ENCODE results near the gene DNAJB7.

DNAJB7 gene

GRCh38 chr22:40857309-40857855 lies 4.5 kb downstream of the DNAJB7 start:
- Histone ChIP-seq H3K79me2 (peaks cover 22% of the 10 kb centered on the region), H3K36me3 (ENCODE audit: control insufficient read depth, insufficient read depth, low read length) (no peaks in the 10 kb centered on the region), H3K27me3 (ENCODE audit: control insufficient read depth, insufficient read depth, low read length) (no peaks in the 10 kb centered on the region), H2AFZ (peak overlapping the region; percentile 89), H3K4me1 (peaks cover 2% of the 10 kb centered on the region), H3K9me3 (ENCODE audit: control insufficient read depth, low read length) (no peaks in the 10 kb centered on the region), H3K4me2 (ENCODE audit: low read length) (peak overlapping the region; percentile 88), H3K27ac (peak overlapping the region; percentile 98), H3K9ac (peak overlapping the region; percentile 76), H3K4me3 (ENCODE audit: low read depth, low read length) (peak overlapping the region; percentile 92)
- TF ChIP-seq CTCF (IDR thresholded peaks at IDR 0.05): no peak

DNA sequence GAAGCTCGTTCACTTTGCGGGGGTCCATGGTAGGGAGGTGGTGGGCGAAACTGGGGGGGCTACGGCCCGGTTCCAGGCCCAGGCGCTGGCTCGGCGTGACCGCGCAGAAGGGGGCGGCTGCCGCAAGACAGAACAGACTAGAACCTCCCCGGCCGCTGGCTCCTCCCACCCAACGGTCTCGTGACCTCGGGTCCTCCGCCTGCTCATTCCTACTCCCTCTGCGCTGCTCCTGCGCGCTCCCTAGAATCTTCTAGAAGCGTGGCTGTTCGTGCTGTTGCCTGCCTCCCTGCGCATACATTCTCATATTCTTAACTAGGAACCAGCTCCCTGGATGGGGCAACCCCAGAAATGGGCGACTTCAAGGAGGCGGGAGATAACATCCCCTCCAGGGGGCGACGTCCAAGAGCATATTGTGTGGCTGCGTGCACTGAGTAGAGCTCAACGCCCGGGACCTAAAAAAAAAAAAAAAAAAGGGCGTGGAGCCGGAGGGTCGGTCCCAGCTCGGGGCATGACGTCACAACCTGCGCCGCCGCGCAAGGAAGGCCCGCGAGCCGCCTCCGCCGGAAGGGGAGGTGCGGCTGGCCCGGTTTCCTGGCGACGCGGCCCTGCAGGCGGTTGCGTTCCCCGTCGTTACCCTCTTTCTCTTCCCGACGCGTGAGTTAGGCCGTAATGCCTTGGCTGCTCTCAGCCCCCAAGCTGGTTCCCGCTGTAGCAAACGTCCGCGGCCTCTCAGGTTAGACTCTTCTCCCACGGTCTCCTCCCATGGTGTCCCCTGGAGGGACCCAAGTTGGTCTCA lies 5.2 kb downstream of the DNAJB7 start, which contains the start of the genes ST13 and XPNPEP3:
TSS of gene ST13 (minus strand) at position 127 of the 796 bp plus-strand sequence. CDS start at position 28, 99 bp downstream.
TSS of gene XPNPEP3 (plus strand) at position 636 of the 796 bp plus-strand sequence. CDS start at position 670, 34 bp downstream.
- peak within 1 kb of the TSS; percentile 83 for H3K9ac ChIP-seq
- peak within 1 kb of the TSS; percentile 89 for H2AFZ ChIP-seq
- TF ChIP-seq CTCF (IDR thresholded peaks at IDR 0.05): no peak
- H3K27me3 ChIP-seq (ENCODE audit: control insufficient read depth, insufficient read depth, low read length): no peaks in the 10 kb centered on the region
- H3K4me1 ChIP-seq: peaks cover 2% of the 10 kb centered on the region
- H3K9me3 ChIP-seq (ENCODE audit: control insufficient read depth, low read length): no peaks in the 10 kb centered on the region
- peaks cover 25% of the 10 kb centered on the region for H3K79me2 ChIP-seq
- no peaks in the 10 kb centered on the region for H3K36me3 ChIP-seq (ENCODE audit: control insufficient read depth, insufficient read depth, low read length)
- H3K4me3 ChIP-seq (ENCODE audit: low read depth, low read length): peak within 1 kb of the TSS; percentile 92
- peak within 1 kb of the TSS; percentile 88 for H3K4me2 ChIP-seq (ENCODE audit: low read length)
- peak within 1 kb of the TSS; percentile 98 for H3K27ac ChIP-seq

DNA sequence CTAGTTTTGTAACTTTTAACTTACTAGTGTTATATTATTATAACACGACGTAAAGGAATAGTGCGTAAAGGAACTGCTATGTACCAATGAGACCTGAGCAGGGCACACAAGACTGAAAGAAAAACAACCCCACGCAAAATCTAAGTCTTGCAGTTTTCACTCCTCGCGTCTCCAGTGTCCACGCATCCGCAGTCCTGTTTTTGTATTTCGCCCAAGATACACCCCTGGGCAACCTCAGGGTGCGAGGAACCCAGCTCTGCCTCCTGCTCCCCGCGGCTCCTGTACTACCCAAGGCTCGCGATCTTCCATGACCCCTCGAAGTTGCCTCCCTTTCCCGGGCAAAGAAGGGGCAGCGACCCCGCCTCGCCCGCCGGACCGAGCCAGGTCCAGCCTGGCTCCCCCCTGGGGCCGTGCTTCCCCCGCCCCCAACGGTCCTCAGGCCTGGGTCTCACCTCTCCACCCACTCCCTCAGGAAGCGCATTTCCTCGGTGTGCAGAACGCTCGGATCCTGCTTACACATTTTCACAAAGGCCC lies 5.9 kb downstream of the DNAJB7 start:
- peak overlapping the region; percentile 92 for H3K4me3 ChIP-seq (ENCODE audit: low read depth, low read length)
- peak overlapping the region; percentile 88 for H3K4me2 ChIP-seq (ENCODE audit: low read length)
- H3K27ac ChIP-seq: peak overlapping the region; percentile 98
- peaks cover 25% of the 10 kb centered on the region for H3K79me2 ChIP-seq
- H3K9me3 ChIP-seq (ENCODE audit: control insufficient read depth, low read length): no peaks in the 10 kb centered on the region
- peaks cover 2% of the 10 kb centered on the region for H3K4me1 ChIP-seq
- H3K27me3 ChIP-seq (ENCODE audit: control insufficient read depth, insufficient read depth, low read length): no peaks in the 10 kb centered on the region
- peak overlapping the region; percentile 83 for H3K9ac ChIP-seq
- peak overlapping the region; percentile 89 for H2AFZ ChIP-seq
- H3K36me3 ChIP-seq (ENCODE audit: control insufficient read depth, insufficient read depth, low read length): no peaks in the 10 kb centered on the region
- TF ChIP-seq CTCF (IDR thresholded peaks at IDR 0.05): no peak

DNA sequence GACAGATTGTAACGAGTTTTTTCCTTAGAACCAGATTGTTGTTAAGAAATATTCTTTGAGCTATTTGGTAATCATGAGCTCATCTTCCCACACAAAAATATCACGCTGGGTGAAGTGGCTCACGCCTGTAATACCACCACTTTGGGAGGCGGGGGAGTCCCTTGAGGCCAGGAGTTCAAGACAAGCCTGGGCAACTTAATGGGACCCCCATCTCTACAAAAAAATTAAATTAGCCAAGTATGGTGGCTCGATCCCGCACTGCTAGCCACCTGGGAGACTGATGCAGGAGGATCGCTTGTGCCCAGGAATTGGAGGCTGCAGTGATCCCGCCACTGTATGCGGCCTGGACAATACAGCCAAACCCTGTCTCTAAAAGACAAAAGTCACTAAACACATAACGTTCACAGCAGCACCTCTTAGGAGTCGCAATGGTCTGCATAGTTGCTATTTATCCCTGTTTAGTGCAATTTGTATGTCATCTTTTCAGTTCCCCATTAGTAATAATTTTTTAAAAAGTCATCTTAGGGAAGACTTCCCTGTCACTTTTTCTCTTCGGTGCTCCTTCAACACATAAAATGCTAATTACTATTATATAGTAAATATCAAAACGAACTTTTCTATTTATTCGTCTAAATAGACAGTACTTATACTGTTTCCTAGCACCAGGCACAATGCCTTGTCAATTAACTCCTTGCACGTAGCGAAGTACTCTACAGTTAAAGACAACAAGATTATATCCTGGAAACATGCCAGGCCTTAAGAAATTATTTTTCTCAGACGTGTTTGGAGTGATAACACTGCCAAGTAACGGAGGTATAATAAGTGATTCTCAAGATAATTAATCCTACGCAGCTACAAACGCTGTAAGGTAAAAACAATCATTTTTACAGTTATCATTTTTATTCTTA lies 6.6 kb downstream of the DNAJB7 start:
- no peak overlapping the region for H3K27ac ChIP-seq
- peaks cover 25% of the 10 kb centered on the region for H3K79me2 ChIP-seq
- peak overlapping the region; percentile 88 for H3K4me2 ChIP-seq (ENCODE audit: low read length)
- H3K4me1 ChIP-seq: peaks cover 2% of the 10 kb centered on the region
- H2AFZ ChIP-seq: peak overlapping the region; percentile 89
- H3K9ac ChIP-seq: no peak overlapping the region
- H3K4me3 ChIP-seq (ENCODE audit: low read depth, low read length): peak overlapping the region; percentile 92
- no peaks in the 10 kb centered on the region for H3K27me3 ChIP-seq (ENCODE audit: control insufficient read depth, insufficient read depth, low read length)
- no peaks in the 10 kb centered on the region for H3K9me3 ChIP-seq (ENCODE audit: control insufficient read depth, low read length)
- TF ChIP-seq CTCF (IDR thresholded peaks at IDR 0.05): no peak
- no peaks in the 10 kb centered on the region for H3K36me3 ChIP-seq (ENCODE audit: control insufficient read depth, insufficient read depth, low read length)
